ENCODE results near the gene KIF26B.

KIF26B gene

DNA sequence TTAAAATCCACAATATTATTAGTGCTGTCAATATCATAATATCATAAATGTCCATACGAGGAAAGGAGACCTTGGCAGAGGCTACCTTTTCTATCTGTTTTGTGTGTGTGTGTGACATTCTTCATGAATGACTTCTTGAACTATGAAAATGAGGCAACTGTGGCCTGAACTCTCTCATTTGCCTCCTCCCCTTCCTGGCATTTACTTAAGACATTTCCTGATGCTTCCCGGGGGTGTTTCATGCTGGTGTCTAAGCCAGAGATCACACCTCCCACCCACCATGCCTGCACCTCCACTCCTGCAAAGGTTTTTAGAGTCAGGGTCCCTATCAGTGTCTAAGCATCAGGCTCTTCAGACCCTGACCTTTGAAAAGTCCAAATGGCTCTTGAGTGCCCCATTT is 420.9 kb downstream of the KIF26B start:
- no peak overlapping the region for H3K9ac ChIP-seq (ENCODE audit: low read length)
- no peaks in the 10 kb centered on the region for H3K9me3 ChIP-seq (ENCODE audit: control insufficient read depth, insufficient read depth, low read depth, low read length)
- H3K4me1 ChIP-seq (ENCODE audit: control insufficient read depth, insufficient read depth, low read length) = peaks cover 9% of the 10 kb centered on the region; the same call in 1 of the 2 replicates
- no peaks in the 10 kb centered on the region for H3K36me3 ChIP-seq (ENCODE audit: control insufficient read depth, insufficient read depth, low read length)
- no peak overlapping the region for H3K4me3 ChIP-seq (ENCODE audit: low read depth, low read length)
- no peaks in the 10 kb centered on the region for H3K27me3 ChIP-seq (ENCODE audit: control insufficient read depth, insufficient read depth, low read length)
- H3K27ac ChIP-seq (ENCODE audit: low read depth, low read length) = no peak overlapping the region

DNA sequence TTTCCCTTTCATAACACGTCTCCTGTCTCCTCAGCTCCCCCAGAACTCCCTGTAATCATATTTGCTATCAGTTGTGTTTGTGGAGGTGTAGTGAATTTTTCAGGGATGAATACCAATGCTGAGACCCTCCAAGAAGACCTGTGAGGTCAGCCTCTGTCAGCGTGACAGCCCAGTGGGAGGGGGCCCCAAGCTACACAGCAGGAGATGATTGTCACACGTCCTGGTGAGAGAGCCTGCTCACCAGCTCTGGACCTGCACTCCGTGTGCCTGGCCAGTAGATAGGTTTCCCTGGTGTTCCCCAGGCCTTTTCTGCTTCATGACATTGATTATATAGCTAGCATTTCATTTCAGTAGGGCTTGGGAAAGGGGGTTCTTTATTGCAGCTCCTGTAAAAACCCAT is 421.5 kb downstream of the KIF26B start:
- H3K36me3 ChIP-seq (ENCODE audit: control insufficient read depth, insufficient read depth, low read length) = no peaks in the 10 kb centered on the region
- H3K27me3 ChIP-seq (ENCODE audit: control insufficient read depth, insufficient read depth, low read length) = no peaks in the 10 kb centered on the region
- no peak overlapping the region for H3K4me3 ChIP-seq (ENCODE audit: low read depth, low read length)
- no peaks in the 10 kb centered on the region for H3K9me3 ChIP-seq (ENCODE audit: control insufficient read depth, insufficient read depth, low read depth, low read length)
- peaks cover 9% of the 10 kb centered on the region; the same call in 1 of the 2 replicates for H3K4me1 ChIP-seq (ENCODE audit: control insufficient read depth, insufficient read depth, low read length)
- H3K27ac ChIP-seq (ENCODE audit: low read depth, low read length) = no peak overlapping the region
- H3K9ac ChIP-seq (ENCODE audit: low read length) = no peak overlapping the region

DNA sequence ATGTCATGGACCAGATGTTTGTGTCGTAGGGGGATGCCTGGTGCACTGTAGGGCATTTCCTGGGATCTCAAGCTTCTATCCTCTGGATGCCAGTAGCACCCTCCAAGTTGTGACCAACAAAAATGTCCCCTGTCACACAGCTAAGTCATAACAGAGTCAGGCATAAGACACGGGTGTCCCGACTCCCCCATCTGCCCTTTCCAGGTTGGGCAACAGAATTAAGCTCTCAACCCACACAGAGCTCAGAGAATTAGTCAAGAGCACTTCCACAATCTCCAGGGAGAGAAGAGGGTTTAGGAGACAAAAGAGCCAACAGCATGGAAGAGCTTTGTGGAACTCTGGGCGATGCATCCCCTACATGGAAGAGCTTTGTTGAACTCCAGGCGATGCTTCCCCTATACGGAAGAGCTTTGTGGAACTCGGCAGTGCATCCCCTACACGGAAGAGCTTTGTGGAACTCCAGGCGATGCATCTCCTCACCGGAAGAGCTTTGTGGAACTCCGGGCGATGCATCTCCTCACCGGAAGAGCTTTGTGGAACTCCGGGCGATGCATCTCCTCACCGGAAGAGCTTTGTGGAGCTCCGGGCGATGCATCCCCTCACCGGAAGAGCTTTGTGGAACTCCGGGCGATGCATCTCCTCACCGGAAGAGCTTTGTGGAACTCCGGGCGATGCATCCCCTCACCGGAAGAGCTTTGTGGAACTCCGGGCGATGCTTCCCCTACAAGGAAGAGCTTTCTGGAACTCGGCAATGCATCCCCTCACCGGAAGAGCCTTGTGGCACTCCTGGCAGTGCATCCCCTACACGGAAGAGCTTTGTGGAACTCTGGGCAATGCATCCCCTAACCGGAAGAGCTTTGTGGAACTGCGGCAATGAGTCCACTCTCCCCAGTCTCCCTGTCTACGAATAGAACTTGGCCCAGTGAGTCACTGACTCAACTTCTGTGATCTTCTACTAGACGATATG is 422.7 kb downstream of the KIF26B start:
- Histone ChIP-seq H3K4me3 (ENCODE audit: low read depth, low read length) (no peak overlapping the region), H3K9me3 (ENCODE audit: control insufficient read depth, insufficient read depth, low read depth, low read length) (no peaks in the 10 kb centered on the region), H3K36me3 (ENCODE audit: control insufficient read depth, insufficient read depth, low read length) (no peaks in the 10 kb centered on the region), H3K27ac (ENCODE audit: low read depth, low read length) (no peak overlapping the region), H3K27me3 (ENCODE audit: control insufficient read depth, insufficient read depth, low read length) (no peaks in the 10 kb centered on the region), H3K9ac (ENCODE audit: low read length) (no peak overlapping the region), H3K4me1 (ENCODE audit: control insufficient read depth, insufficient read depth, low read length) (peaks cover 9% of the 10 kb centered on the region; the same call in 1 of the 2 replicates)

DNA sequence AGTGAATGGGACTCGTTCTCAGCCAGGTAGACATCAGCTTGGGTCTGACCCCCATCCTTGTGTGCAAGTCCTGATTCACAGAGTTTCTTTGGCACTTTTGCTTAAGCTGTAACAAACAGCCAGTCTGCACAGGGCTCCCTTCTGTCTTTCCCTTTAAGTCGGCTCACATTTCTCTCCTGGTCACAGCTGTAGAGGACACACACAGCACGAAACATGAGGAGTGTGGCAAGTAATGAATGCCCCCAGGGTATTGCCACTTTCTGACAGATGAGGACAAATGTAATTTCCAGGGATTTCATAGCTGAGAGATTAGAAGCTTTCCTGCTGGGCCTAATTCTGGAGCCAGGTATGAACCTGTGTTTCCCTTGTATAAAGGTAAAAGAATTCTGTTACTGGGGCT is 423.5 kb downstream of the KIF26B start:
- Histone ChIP-seq H3K4me1 (ENCODE audit: control insufficient read depth, insufficient read depth, low read length) (peaks cover 9% of the 10 kb centered on the region; the same call in 1 of the 2 replicates), H3K9me3 (ENCODE audit: control insufficient read depth, insufficient read depth, low read depth, low read length) (no peaks in the 10 kb centered on the region), H3K9ac (ENCODE audit: low read length) (no peak overlapping the region), H3K36me3 (ENCODE audit: control insufficient read depth, insufficient read depth, low read length) (no peaks in the 10 kb centered on the region), H3K4me3 (ENCODE audit: low read depth, low read length) (no peak overlapping the region), H3K27me3 (ENCODE audit: control insufficient read depth, insufficient read depth, low read length) (no peaks in the 10 kb centered on the region), H3K27ac (ENCODE audit: low read depth, low read length) (no peak overlapping the region)

DNA sequence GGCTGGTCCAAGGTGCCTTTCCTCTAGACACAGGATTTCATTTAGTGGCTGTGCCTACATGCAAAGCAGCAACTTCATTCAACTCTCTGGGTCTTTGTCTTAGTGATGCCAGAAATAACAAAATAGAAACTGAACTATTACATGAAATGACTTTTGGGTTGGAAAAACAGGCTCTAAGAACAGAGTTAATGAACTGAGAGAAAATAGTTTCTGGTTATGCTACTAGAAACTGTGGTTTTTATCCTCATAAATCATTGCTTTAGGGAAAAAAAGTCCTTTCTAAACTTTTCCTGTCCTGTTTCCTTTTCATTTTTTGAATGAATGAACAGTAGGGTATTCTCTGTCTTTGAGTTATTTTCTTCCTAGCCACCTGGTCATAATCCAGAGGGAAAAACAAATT is 424.0 kb downstream of the KIF26B start:
- H3K27ac ChIP-seq (ENCODE audit: low read depth, low read length) = no peak overlapping the region
- no peak overlapping the region for H3K9ac ChIP-seq (ENCODE audit: low read length)
- no peaks in the 10 kb centered on the region for H3K9me3 ChIP-seq (ENCODE audit: control insufficient read depth, insufficient read depth, low read depth, low read length)
- H3K27me3 ChIP-seq (ENCODE audit: control insufficient read depth, insufficient read depth, low read length) = no peaks in the 10 kb centered on the region
- H3K36me3 ChIP-seq (ENCODE audit: control insufficient read depth, insufficient read depth, low read length) = no peaks in the 10 kb centered on the region
- no peak overlapping the region for H3K4me3 ChIP-seq (ENCODE audit: low read depth, low read length)
- peaks cover 9% of the 10 kb centered on the region; the same call in 1 of the 2 replicates for H3K4me1 ChIP-seq (ENCODE audit: control insufficient read depth, insufficient read depth, low read length)

DNA sequence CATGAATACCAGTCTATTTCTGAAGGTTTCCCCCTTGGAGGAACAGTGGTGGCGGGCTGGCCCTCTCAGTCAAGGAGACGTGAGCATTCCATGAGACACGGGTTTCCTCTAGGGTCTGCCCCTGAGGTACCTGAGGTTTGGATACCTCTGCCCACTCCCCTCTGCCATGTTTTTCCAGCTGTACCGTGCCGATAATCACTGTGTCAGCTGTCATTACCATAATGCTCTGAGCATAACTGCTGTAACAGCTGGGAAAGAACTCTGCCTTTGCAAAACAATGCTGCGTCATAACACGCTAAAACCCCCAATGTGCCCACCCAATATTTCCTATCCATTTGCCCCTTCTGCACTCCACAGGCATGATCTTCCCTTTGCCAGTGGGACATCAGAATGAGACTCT is 425.1 kb downstream of the KIF26B start:
- Histone ChIP-seq H3K9ac (ENCODE audit: low read length) (no peak overlapping the region), H3K4me3 (ENCODE audit: low read depth, low read length) (no peak overlapping the region), H3K4me1 (ENCODE audit: control insufficient read depth, insufficient read depth, low read length) (peaks cover 10% of the 10 kb centered on the region; the same call in 1 of the 2 replicates), H3K36me3 (ENCODE audit: control insufficient read depth, insufficient read depth, low read length) (no peaks in the 10 kb centered on the region), H3K27me3 (ENCODE audit: control insufficient read depth, insufficient read depth, low read length) (no peaks in the 10 kb centered on the region), H3K27ac (ENCODE audit: low read depth, low read length) (no peak overlapping the region), H3K9me3 (ENCODE audit: control insufficient read depth, insufficient read depth, low read depth, low read length) (no peaks in the 10 kb centered on the region)

DNA sequence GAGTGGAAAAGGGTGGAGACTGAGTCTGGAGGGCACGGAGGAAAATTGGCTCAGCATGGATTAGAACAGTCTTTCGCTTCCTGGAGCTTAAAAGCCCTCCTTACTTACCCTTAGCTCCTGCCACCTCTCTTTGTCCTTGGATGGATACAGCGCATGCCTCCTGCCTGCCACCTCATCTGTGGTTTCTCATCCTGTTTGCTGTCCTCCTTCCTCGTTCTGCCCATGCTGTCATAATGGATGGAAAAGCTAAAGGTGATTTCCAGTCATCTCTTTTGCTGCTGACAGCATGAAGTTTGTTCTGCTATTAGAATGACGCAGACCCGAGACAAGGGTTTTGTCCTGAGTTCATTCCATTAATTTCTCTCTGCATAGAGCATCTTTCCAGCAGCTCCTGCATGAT is 425.9 kb downstream of the KIF26B start:
- Histone ChIP-seq H3K36me3 (ENCODE audit: control insufficient read depth, insufficient read depth, low read length) (no peaks in the 10 kb centered on the region), H3K9me3 (ENCODE audit: control insufficient read depth, insufficient read depth, low read depth, low read length) (no peaks in the 10 kb centered on the region), H3K27ac (ENCODE audit: low read depth, low read length) (no peak overlapping the region), H3K9ac (ENCODE audit: low read length) (no peak overlapping the region), H3K4me1 (ENCODE audit: control insufficient read depth, insufficient read depth, low read length) (peaks cover 16% of the 10 kb centered on the region; the same call in 1 of the 2 replicates), H3K27me3 (ENCODE audit: control insufficient read depth, insufficient read depth, low read length) (no peaks in the 10 kb centered on the region), H3K4me3 (ENCODE audit: low read depth, low read length) (no peak overlapping the region)

DNA sequence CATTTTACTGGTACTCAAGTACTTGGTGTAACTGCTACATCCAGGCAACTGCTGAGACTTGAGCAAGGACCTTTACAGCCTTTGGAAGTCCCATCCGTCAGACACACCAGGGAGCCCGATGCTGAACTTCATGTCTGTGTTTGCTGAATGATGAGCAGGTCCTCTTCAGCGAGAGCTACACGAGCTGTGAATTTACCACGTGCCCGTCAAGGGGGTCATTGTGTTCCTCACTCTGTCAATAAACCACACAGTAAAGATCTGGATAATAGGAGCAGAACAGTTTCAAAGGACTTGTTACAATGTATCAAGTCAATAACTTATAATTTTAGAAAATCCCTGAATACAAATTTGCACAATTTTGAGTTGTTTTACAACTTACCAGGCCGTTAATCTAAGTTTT is 427.2 kb downstream of the KIF26B start:
- H3K36me3 ChIP-seq (ENCODE audit: control insufficient read depth, insufficient read depth, low read length) = no peaks in the 10 kb centered on the region
- H3K9ac ChIP-seq (ENCODE audit: low read length) = no peak overlapping the region
- no peak overlapping the region for H3K27ac ChIP-seq (ENCODE audit: low read depth, low read length)
- H3K4me3 ChIP-seq (ENCODE audit: low read depth, low read length) = no peak overlapping the region
- no peaks in the 10 kb centered on the region for H3K27me3 ChIP-seq (ENCODE audit: control insufficient read depth, insufficient read depth, low read length)
- H3K9me3 ChIP-seq (ENCODE audit: control insufficient read depth, insufficient read depth, low read depth, low read length) = no peaks in the 10 kb centered on the region
- H3K4me1 ChIP-seq (ENCODE audit: control insufficient read depth, insufficient read depth, low read length) = peaks cover 8% of the 10 kb centered on the region; the same call in 1 of the 2 replicates

DNA sequence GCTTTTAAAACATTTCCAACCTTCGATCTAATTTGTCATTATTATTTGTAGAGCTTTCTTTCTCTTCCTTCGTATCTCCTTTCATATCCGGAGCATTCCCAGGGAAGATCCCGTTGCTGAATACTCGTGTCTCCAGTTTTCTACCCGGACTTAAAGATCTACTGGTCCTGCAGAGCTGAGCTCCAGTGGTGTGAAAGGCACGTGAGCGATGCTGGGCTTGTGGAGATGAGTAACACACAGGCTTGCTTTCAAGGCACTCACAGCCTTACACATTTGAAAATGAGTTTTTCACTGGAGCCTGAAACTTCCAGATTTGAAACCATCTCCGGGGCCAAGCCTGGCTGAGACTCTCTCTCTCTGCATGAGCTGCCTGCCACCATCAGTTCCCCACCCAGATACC is 428.3 kb downstream of the KIF26B start:
- Histone ChIP-seq H3K27ac (ENCODE audit: low read depth, low read length) (no peak overlapping the region), H3K36me3 (ENCODE audit: control insufficient read depth, insufficient read depth, low read length) (no peaks in the 10 kb centered on the region), H3K9ac (ENCODE audit: low read length) (no peak overlapping the region), H3K4me3 (ENCODE audit: low read depth, low read length) (no peak overlapping the region), H3K9me3 (ENCODE audit: control insufficient read depth, insufficient read depth, low read depth, low read length) (no peaks in the 10 kb centered on the region), H3K4me1 (ENCODE audit: control insufficient read depth, insufficient read depth, low read length) (peaks cover 8% of the 10 kb centered on the region; the same call in 1 of the 2 replicates), H3K27me3 (ENCODE audit: control insufficient read depth, insufficient read depth, low read length) (no peaks in the 10 kb centered on the region)

DNA sequence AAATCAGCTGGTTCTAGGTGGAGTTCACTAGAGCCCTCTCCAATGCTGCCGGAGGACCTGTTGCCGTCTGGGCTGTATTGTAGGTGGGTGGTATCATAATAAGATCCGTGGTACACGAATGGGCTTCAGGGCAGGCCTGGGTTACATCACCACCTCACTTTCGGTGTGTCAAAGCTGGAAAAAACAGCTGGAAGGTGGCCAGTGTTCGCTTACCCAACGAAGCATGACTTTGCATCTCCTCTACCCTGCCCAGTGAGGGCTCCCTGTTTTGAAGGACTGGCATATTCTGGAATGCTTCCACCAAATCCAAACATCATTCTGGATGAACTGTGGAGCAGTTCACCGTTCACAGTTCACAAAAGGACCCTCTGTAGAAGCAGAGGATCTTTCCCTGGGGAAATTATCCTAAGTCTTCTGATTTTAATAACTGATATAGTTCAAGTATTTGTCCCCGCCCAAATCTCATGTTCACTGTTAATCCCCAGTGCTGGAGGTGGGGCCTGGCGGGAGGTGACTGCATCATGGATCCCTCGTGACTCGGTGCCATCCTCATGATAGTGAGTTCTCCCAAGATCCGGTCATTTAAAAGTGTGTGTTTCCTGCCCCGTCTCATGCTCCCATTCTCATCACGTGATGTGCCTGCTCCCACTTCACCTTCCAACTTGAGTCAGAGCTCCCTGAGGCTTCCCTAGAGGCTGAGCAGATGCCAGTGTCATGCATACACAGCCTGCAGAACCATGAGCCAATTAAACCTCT is 429.0 kb downstream of the KIF26B start:
- Histone ChIP-seq H3K9me3 (ENCODE audit: control insufficient read depth, insufficient read depth, low read depth, low read length) (no peaks in the 10 kb centered on the region), H3K4me3 (ENCODE audit: low read depth, low read length) (no peak overlapping the region), H3K27ac (ENCODE audit: low read depth, low read length) (no peak overlapping the region), H3K27me3 (ENCODE audit: control insufficient read depth, insufficient read depth, low read length) (no peaks in the 10 kb centered on the region), H3K9ac (ENCODE audit: low read length) (no peak overlapping the region), H3K36me3 (ENCODE audit: control insufficient read depth, insufficient read depth, low read length) (no peaks in the 10 kb centered on the region), H3K4me1 (ENCODE audit: control insufficient read depth, insufficient read depth, low read length) (peaks cover 8% of the 10 kb centered on the region; the same call in 1 of the 2 replicates)

Measured in HUES6 (cell line).